Stomach (tissue), 4 donors: ENCODE data around the gene ASS1.

Experiments
- CTCF ChIP-seq, 7 experiments: fragments of 450-650 bp in 4 of 7; fragments of 200-600 bp in 3 of 7; sonication (generic) in 3 of 7; IDR thresholded peaks; one replicate each; pipeline ENCODE4 v1.5.1; 2016 to 2019; ENCODE audit warnings: antibody characterized with exemption in 7 of 7, control low read depth in 2 of 7, mild to moderate bottlenecking in 1 of 7
- EP300 ChIP-seq: sonication (generic); formaldehyde crosslinking; IDR thresholded peaks from one replicate; pipeline ENCODE4 v1.6.1; 2017; ENCODE audit warnings: antibody characterized with exemption
- POLR2A ChIP-seq, 4 donors: fragments of 450-650 bp; IDR thresholded peaks; one replicate each; pipeline ENCODE4 v1.6.1; 2016; ENCODE audit warnings: antibody characterized with exemption in 4 of 4, control low read depth in 2 of 4, mild to moderate bottlenecking in 1 of 4, moderate library complexity in 1 of 4
- POLR2AphosphoS5 ChIP-seq, 3 donors: sonication (generic); formaldehyde crosslinking; IDR thresholded peaks; one replicate each; pipeline ENCODE4 v1.6.1; 2016; ENCODE audit warnings: antibody characterized with exemption in 3 of 3

- no peak for TF ChIP-seq CTCF (IDR thresholded peaks at IDR 0.05)
- no peak for TF ChIP-seq POLR2A (IDR thresholded peaks at IDR 0.05)
- TF ChIP-seq POLR2AphosphoS5 (IDR thresholded peaks at IDR 0.05): no peak
- TF ChIP-seq EP300: no peak
These were observed 25.2 kb upstream of the ASS1 start for GRCh38 chr9:130419521-130420035.
